ENCODE data around the gene TOB1.
A peak's percentile ranks its signal among the peaks of the same experiment; 100 is the strongest.

The TOB1 gene, protein sequence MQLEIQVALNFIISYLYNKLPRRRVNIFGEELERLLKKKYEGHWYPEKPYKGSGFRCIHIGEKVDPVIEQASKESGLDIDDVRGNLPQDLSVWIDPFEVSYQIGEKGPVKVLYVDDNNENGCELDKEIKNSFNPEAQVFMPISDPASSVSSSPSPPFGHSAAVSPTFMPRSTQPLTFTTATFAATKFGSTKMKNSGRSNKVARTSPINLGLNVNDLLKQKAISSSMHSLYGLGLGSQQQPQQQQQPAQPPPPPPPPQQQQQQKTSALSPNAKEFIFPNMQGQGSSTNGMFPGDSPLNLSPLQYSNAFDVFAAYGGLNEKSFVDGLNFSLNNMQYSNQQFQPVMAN

DNA sequence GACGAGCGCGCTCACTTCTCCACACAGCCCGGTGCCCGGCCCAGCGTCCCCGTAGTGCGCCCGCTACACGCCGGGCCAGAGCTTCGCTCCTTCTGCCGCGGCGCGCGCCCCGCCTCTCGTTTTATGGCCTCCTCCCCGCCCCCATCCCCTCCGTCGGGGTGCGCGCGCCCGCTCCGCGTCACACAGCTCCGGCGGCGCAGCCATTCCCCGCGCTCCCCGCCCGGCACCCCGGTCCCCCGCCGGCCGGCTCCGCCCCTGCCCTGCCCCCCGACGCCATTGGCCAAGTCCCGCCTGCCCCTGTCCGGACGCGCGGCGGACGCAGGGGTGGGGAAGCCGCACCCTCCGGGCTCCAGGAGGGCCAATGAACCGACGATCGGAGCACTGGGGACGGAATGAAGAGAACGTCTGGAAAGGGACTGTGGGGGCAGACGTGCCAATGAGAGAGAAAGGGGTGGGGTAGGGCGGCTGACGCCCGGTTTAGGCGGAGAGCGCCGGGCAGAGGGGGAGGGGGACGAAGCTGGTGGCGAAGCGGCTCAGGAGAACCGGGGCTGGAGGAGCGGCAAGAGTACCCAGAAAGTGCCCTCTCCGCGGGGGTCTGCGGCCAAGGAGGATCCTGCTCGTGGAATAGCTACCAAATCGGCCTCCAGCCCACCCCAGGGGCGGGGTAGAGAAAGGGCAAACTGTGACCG lies at the start of gene TOB1:
Gene TOB1, minus strand, starts transcription at position 94 of the 689 bp plus-strand sequence. CDS start 2,337 bp downstream, outside the sequence.
- H3K4me1 ChIP-seq (ENCODE audit: control insufficient read depth, insufficient read depth, low read length) = peaks cover 33% of the 10 kb centered on the region
- H3K36me3 ChIP-seq (ENCODE audit: control insufficient read depth in 2 of 2, insufficient read depth in 1 of 2, low read length in 2 of 2) = peaks cover 19 to 23% of the 10 kb centered on the region in 2 experiments
- ChIA-PET CTCF (interaction anchor here (0.7 to 5.7 kb wide), 6 partner anchors 14 to 94 kb away, joined by 3 to 35 read pairs (median 8); no protein-coding TSS in a partner anchor), POLR2A (interaction anchor here (0.5 to 4.0 kb wide), 69 partner anchors 8 to 688 kb away, joined by 3 to 106 read pairs (median 5); partner anchors contain the start of genes CACNA1G, LRRC59, LUC7L3 and NME1)
- H3K27ac ChIP-seq (ENCODE audit: extremely low read depth, low read depth, low read length) = peak within 1 kb of the TSS; percentile 99
- H3K9me3 ChIP-seq (ENCODE audit: control insufficient read depth, insufficient read depth, low read depth, low read length) = no peaks in the 10 kb centered on the region
- peak within 1 kb of the TSS; percentile 86 for H3K4me3 ChIP-seq (ENCODE audit: low read depth, low read length)
- TF ChIP-seq ZNF530 (tag by site-specific recombination; IDR thresholded peaks at IDR 0.05; ENCODE audit: low read depth) = no peak
- no peak for TF ChIP-seq SALL2 (tag by site-specific recombination; IDR thresholded peaks at IDR 0.05; ENCODE audit: borderline replicate concordance)
- TF ChIP-seq ZNF473 (tag by site-specific recombination; IDR thresholded peaks at IDR 0.05) = no peak
- TF ChIP-seq ZNF10 (tag by site-specific recombination; IDR thresholded peaks at IDR 0.05) = no peak
- TF ChIP-seq ZNF391 (tag by site-specific recombination; IDR thresholded peaks at IDR 0.05; ENCODE audit: borderline replicate concordance, low read depth) = no peak; the same call in 1 of the 2 replicates
- peak; percentile 96 for TF ChIP-seq BCL11B (tag by site-specific recombination; IDR thresholded peaks at IDR 0.05; ENCODE audit: low read depth)
- peak; percentile 98 for TF ChIP-seq BCL11A (tag by site-specific recombination; IDR thresholded peaks at IDR 0.05; ENCODE audit: low read depth)
- TF ChIP-seq, protein P1, sequence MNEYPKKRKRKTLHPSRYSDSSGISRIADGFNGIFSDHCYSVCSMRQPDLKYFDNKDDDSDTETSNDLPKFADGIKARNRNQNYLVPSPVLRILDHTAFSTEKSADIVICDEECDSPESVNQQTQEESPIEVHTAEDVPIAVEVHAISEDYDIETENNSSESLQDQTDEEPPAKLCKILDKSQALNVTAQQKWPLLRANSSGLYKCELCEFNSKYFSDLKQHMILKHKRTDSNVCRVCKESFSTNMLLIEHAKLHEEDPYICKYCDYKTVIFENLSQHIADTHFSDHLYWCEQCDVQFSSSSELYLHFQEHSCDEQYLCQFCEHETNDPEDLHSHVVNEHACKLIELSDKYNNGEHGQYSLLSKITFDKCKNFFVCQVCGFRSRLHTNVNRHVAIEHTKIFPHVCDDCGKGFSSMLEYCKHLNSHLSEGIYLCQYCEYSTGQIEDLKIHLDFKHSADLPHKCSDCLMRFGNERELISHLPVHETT (tag by site-specific recombination; IDR thresholded peaks at IDR 0.05) = peak; percentile 66; the same call in 1 of the 2 replicates
- TF ChIP-seq ZNF174 (tag by site-specific recombination; IDR thresholded peaks at IDR 0.05) = no peak
- TF ChIP-seq ZNF785 (tag by site-specific recombination; IDR thresholded peaks at IDR 0.05) = no peak
- TF ChIP-seq, protein P2, sequence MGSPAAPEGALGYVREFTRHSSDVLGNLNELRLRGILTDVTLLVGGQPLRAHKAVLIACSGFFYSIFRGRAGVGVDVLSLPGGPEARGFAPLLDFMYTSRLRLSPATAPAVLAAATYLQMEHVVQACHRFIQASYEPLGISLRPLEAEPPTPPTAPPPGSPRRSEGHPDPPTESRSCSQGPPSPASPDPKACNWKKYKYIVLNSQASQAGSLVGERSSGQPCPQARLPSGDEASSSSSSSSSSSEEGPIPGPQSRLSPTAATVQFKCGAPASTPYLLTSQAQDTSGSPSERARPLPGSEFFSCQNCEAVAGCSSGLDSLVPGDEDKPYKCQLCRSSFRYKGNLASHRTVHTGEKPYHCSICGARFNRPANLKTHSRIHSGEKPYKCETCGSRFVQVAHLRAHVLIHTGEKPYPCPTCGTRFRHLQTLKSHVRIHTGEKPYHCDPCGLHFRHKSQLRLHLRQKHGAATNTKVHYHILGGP (tag by site-specific recombination; IDR thresholded peaks at IDR 0.05) = no peak
- no peak for TF ChIP-seq ZFP3 (tag by site-specific recombination; IDR thresholded peaks at IDR 0.05; ENCODE audit: low read depth)
- TF ChIP-seq ZNF701 (tag by site-specific recombination; IDR thresholded peaks at IDR 0.05) = no peak
- peak; percentile 82 for TF ChIP-seq ZBTB17 (tag by site-specific recombination; IDR thresholded peaks at IDR 0.05)
- TF ChIP-seq, protein P3, sequence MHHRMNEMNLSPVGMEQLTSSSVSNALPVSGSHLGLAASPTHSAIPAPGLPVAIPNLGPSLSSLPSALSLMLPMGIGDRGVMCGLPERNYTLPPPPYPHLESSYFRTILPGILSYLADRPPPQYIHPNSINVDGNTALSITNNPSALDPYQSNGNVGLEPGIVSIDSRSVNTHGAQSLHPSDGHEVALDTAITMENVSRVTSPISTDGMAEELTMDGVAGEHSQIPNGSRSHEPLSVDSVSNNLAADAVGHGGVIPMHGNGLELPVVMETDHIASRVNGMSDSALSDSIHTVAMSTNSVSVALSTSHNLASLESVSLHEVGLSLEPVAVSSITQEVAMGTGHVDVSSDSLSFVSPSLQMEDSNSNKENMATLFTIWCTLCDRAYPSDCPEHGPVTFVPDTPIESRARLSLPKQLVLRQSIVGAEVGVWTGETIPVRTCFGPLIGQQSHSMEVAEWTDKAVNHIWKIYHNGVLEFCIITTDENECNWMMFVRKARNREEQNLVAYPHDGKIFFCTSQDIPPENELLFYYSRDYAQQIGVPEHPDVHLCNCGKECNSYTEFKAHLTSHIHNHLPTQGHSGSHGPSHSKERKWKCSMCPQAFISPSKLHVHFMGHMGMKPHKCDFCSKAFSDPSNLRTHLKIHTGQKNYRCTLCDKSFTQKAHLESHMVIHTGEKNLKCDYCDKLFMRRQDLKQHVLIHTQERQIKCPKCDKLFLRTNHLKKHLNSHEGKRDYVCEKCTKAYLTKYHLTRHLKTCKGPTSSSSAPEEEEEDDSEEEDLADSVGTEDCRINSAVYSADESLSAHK (tag by site-specific recombination; IDR thresholded peaks at IDR 0.05) = peak; percentile 51; the same call in 1 of the 2 replicates
- no peak; the same call in 1 of the 2 replicates for TF ChIP-seq ZNF561 (tag by site-specific recombination; IDR thresholded peaks at IDR 0.05; ENCODE audit: borderline replicate concordance)
- TF ChIP-seq, protein P4, sequence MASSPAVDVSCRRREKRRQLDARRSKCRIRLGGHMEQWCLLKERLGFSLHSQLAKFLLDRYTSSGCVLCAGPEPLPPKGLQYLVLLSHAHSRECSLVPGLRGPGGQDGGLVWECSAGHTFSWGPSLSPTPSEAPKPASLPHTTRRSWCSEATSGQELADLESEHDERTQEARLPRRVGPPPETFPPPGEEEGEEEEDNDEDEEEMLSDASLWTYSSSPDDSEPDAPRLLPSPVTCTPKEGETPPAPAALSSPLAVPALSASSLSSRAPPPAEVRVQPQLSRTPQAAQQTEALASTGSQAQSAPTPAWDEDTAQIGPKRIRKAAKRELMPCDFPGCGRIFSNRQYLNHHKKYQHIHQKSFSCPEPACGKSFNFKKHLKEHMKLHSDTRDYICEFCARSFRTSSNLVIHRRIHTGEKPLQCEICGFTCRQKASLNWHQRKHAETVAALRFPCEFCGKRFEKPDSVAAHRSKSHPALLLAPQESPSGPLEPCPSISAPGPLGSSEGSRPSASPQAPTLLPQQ (tag by site-specific recombination; IDR thresholded peaks at IDR 0.05) = no peak; the same call in 1 of the 2 replicates
- peak; percentile 45 for TF ChIP-seq ZBTB7A (tag by site-specific recombination; IDR thresholded peaks at IDR 0.05; ENCODE audit: low read depth)
- TF ChIP-seq EGR2 (tag by site-specific recombination; IDR thresholded peaks at IDR 0.05; ENCODE audit: low read depth) = 0 out of 2 replicates have a peak, but pooled peaks have one; percentile 56
- peak; percentile 60 for TF ChIP-seq ZBTB21 (tag by site-specific recombination; IDR thresholded peaks at IDR 0.05)
- TF ChIP-seq ZNF529 (tag by site-specific recombination; IDR thresholded peaks at IDR 0.05; ENCODE audit: insufficient replicate concordance) = no peak
- TF ChIP-seq, protein P5, sequence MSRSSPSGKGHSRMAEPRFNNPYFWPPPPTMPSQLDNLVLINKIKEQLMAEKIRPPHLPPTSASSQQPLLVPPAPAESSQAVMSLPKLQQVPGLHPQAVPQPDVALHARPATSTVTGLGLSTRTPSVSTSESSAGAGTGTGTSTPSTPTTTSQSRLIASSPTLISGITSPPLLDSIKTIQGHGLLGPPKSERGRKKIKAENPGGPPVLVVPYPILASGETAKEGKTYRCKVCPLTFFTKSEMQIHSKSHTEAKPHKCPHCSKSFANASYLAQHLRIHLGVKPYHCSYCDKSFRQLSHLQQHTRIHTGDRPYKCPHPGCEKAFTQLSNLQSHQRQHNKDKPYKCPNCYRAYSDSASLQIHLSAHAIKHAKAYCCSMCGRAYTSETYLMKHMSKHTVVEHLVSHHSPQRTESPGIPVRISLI (tag by site-specific recombination; IDR thresholded peaks at IDR 0.05) = no peak
- no peak for TF ChIP-seq ZNF350 (tag by site-specific recombination; IDR thresholded peaks at IDR 0.05)
- peak; percentile 70 for TF ChIP-seq ZNF146 (tag by site-specific recombination; IDR thresholded peaks at IDR 0.05)
- no peak for TF ChIP-seq ZNF521 (tag by site-specific recombination; IDR thresholded peaks at IDR 0.05)
- TF ChIP-seq, protein P6, sequence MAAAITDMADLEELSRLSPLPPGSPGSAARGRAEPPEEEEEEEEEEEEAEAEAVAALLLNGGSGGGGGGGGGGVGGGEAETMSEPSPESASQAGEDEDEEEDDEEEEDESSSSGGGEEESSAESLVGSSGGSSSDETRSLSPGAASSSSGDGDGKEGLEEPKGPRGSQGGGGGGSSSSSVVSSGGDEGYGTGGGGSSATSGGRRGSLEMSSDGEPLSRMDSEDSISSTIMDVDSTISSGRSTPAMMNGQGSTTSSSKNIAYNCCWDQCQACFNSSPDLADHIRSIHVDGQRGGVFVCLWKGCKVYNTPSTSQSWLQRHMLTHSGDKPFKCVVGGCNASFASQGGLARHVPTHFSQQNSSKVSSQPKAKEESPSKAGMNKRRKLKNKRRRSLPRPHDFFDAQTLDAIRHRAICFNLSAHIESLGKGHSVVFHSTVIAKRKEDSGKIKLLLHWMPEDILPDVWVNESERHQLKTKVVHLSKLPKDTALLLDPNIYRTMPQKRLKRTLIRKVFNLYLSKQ (tag by site-specific recombination; IDR thresholded peaks at IDR 0.05; ENCODE audit: borderline replicate concordance) = no peak

Measured in HEK293 (cell line).